Neural cell (in vitro differentiated cells): Measurements from ENCODE around the gene MRPL53. TPM values are rescaled to one million over a fixed set of nuclear protein-coding genes. Genes with fewer than 3 reads are reported as not detected.
A peak's percentile ranks its signal among the peaks of the same experiment; 100 is the strongest.
"Not testable (repeated sequence)": the region's sequence is repeated elsewhere in the genome, so short reads cannot be mapped to it uniquely, and the experiment has no call there.

ENCODE experiments used
- H2AFZ ChIP-seq: fragments of 200-600, 300-800 bp; sonication (generic), shearing (Covaris generic); 2 replicates; pipeline ENCODE4 v1.6.0; 2014; ENCODE audit warnings: low read depth, mild to moderate bottlenecking, antibody characterized with exemption, low read length, moderate library complexity
- H3F3A ChIP-seq: fragments of 200-600 bp; shearing (Covaris generic); 2 replicates; pipeline ENCODE4 v1.6.1; 2016; ENCODE audit warnings: mild to moderate bottlenecking, moderate library complexity, mixed read lengths, antibody characterized with exemption, low read length; ENCODE audit not compliant: insufficient read depth, poor library complexity, severe bottlenecking
- H3K27ac ChIP-seq: fragments of 200-600, 300-800 bp; sonication (generic), shearing (Covaris generic); 2 replicates; pipeline ENCODE4 v1.5.1; 2014; ENCODE audit warnings: mild to moderate bottlenecking, low read length, moderate library complexity
- H3K27me3 ChIP-seq: fragments of 300-800, 200-600 bp; sonication (generic), shearing (Covaris generic); 2 replicates; pipeline ENCODE4 v1.6.0; 2014; ENCODE audit warnings: mild to moderate bottlenecking, low read depth, low read length, moderate library complexity; ENCODE audit not compliant: insufficient read depth
- H3K36me3 ChIP-seq: fragments of 300-800, 200-600 bp; sonication (generic), shearing (Covaris generic); 2 replicates; pipeline ENCODE4 v1.5.1; 2014; ENCODE audit warnings: mild to moderate bottlenecking, antibody characterized with exemption, low read length, moderate library complexity; ENCODE audit not compliant: insufficient read depth
- H3K4me2 ChIP-seq: fragments of 300-800, 200-600 bp; sonication (generic), shearing (Covaris generic); 2 replicates; pipeline ENCODE4 v1.6.0; 2014; ENCODE audit warnings: mild to moderate bottlenecking, low read length
- H3K4me3 ChIP-seq: fragments of 300-800, 200-600 bp; sonication (generic), shearing (Covaris generic); 2 replicates; pipeline ENCODE4 v1.5.1; 2014; ENCODE audit warnings: mild to moderate bottlenecking, low read length, moderate library complexity
- H3K79me2 ChIP-seq: fragments of 200-600 bp; shearing (Covaris generic); replicated peaks from 2 replicates; pipeline ENCODE4 v1.6.0; 2014; ENCODE audit warnings: mild to moderate bottlenecking, low read length, moderate library complexity; ENCODE audit not compliant: insufficient read depth
- H3K9ac ChIP-seq: fragments of 300-800, 200-600 bp; sonication (generic), shearing (Covaris generic); 2 replicates; pipeline ENCODE4 v1.6.1; 2016; ENCODE audit warnings: mild to moderate bottlenecking, low read length, mixed read lengths
- H3K9me2 ChIP-seq: fragments of 200-600 bp; shearing (Covaris generic); 2 replicates; pipeline ENCODE4 v1.6.1; 2016; ENCODE audit warnings: mild to moderate bottlenecking, low read length, mixed read lengths; ENCODE audit not compliant: insufficient read depth
- H3K9me3 ChIP-seq: fragments of 200-600, 300-800 bp; sonication (generic), shearing (Covaris generic); 2 replicates; pipeline ENCODE4 v1.6.1; 2016; ENCODE audit warnings: mild to moderate bottlenecking, mixed run types, low read length, moderate library complexity, mixed read lengths
- H4K20me1 ChIP-seq: fragments of 200-600 bp; shearing (Covaris generic); 2 replicates; pipeline ENCODE4 v1.6.1; 2016; ENCODE audit warnings: mild to moderate bottlenecking, mixed run types; ENCODE audit not compliant: insufficient read depth
- CTCF ChIP-seq: fragments of 450-650 bp; IDR thresholded peaks from 2 replicates; pipeline ENCODE4 v1.5.1; 2014; ENCODE audit warnings: antibody characterized with exemption, mild to moderate bottlenecking, moderate library complexity; ENCODE audit not compliant: poor library complexity, severe bottlenecking
- EP300 ChIP-seq: fragments of 450-650 bp; conservative IDR thresholded peaks from 2 replicates; pipeline ENCODE4 v1.6.1; 2014; ENCODE audit warnings: antibody characterized with exemption, mild to moderate bottlenecking, moderate library complexity; ENCODE audit not compliant: poor library complexity, severe bottlenecking
- EZH2 ChIP-seq: fragments of 200-600, 300-800 bp; shearing (Covaris generic), sonication (generic); IDR thresholded peaks from 2 replicates; pipeline ENCODE4 v1.6.1; 2014; ENCODE audit warnings: antibody characterized with exemption, low read length, borderline replicate concordance, mild to moderate bottlenecking; ENCODE audit not compliant: insufficient read depth, poor library complexity, severe bottlenecking
- MXI1 ChIP-seq: fragments of 450-650 bp; conservative IDR thresholded peaks from 2 replicates; pipeline ENCODE4 v1.6.1; 2014; ENCODE audit warnings: antibody characterized with exemption, mild to moderate bottlenecking; ENCODE audit not compliant: poor library complexity, severe bottlenecking
- POLR2AphosphoS5 ChIP-seq: IDR thresholded peaks from 2 replicates; pipeline ENCODE4 v1.6.1; 2012
- RAD21 ChIP-seq: fragments of 450-650 bp; conservative IDR thresholded peaks from 2 replicates; pipeline ENCODE4 v1.6.1; 2014; ENCODE audit warnings: antibody characterized with exemption, mild to moderate bottlenecking, moderate library complexity
- SMC3 ChIP-seq: fragments of 450-650 bp; conservative IDR thresholded peaks from 2 replicates; pipeline ENCODE4 v1.6.1; 2014; ENCODE audit warnings: antibody characterized with exemption, mild to moderate bottlenecking, moderate library complexity; ENCODE audit not compliant: poor library complexity
- TAF1 ChIP-seq: IDR thresholded peaks from 2 replicates; pipeline ENCODE4 v1.6.1; 2012; ENCODE audit warnings: low read depth
- polyA plus RNA-seq: library from polyadenylated mRNA; depleted of rRNA; stranded (reverse); fragments of >200 nt; gene quantifications from 2 replicates; pipeline ENCODE4 v1.2.3, GENCODE V29; 2014
- TF ChIP-seq, protein P1 (sequence below): IDR thresholded peaks from 2 replicates; pipeline ENCODE4 v1.6.1; 2012; ENCODE audit warnings: borderline replicate concordance

Gene MRPL53
- polyA plus RNA-seq, 1 donor from 2014 or later, result 28.0 TPM

DNA sequence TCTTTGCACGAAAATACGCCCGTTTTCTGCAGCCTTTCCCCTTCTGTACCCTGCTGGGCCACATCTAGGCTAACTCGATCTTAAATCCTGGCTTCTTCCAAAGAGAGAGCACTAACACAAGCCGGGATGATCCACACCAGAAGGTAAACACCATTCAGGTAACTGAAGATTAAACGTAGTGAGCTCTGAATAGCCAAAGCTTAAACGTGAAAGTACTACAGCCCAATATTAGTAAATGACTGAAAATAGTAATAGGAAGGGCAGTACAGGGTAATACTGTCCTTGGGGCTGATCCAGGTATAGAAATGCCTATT, 422 bp upstream of the MRPL53 start:
- H3K4me3 ChIP-seq, result peak overlapping the region; percentile 83
- peak overlapping the region; percentile 99 for H2AFZ ChIP-seq
- peaks cover 3% of the 10 kb centered on the region for H3F3A ChIP-seq
- no peaks in the 10 kb centered on the region for H3K27me3 ChIP-seq
- no peaks in the 10 kb centered on the region for H3K9me2 ChIP-seq
- peak overlapping the region; percentile 68 for H3K4me2 ChIP-seq
- no peaks in the 10 kb centered on the region for H4K20me1 ChIP-seq
- no peaks in the 10 kb centered on the region for H3K36me3 ChIP-seq
- peak overlapping the region; percentile 94 for H3K27ac ChIP-seq
- H3K9me3 ChIP-seq, result no peaks in the 10 kb centered on the region
- H3K9ac ChIP-seq, result peak overlapping the region; percentile 84
- TF ChIP-seq SMC3 (no peak), EZH2 (no peak), RAD21 (no peak), EP300 (no peak), MXI1 (no peak), CTCF (no peak)
- TF ChIP-seq, protein P1, sequence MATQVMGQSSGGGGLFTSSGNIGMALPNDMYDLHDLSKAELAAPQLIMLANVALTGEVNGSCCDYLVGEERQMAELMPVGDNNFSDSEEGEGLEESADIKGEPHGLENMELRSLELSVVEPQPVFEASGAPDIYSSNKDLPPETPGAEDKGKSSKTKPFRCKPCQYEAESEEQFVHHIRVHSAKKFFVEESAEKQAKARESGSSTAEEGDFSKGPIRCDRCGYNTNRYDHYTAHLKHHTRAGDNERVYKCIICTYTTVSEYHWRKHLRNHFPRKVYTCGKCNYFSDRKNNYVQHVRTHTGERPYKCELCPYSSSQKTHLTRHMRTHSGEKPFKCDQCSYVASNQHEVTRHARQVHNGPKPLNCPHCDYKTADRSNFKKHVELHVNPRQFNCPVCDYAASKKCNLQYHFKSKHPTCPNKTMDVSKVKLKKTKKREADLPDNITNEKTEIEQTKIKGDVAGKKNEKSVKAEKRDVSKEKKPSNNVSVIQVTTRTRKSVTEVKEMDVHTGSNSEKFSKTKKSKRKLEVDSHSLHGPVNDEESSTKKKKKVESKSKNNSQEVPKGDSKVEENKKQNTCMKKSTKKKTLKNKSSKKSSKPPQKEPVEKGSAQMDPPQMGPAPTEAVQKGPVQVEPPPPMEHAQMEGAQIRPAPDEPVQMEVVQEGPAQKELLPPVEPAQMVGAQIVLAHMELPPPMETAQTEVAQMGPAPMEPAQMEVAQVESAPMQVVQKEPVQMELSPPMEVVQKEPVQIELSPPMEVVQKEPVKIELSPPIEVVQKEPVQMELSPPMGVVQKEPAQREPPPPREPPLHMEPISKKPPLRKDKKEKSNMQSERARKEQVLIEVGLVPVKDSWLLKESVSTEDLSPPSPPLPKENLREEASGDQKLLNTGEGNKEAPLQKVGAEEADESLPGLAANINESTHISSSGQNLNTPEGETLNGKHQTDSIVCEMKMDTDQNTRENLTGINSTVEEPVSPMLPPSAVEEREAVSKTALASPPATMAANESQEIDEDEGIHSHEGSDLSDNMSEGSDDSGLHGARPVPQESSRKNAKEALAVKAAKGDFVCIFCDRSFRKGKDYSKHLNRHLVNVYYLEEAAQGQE, result no peak
- H3K79me2 ChIP-seq, result no peaks in the 10 kb centered on the region

- H3K27ac ChIP-seq, result peak overlapping the region; percentile 94
- H3K36me3 ChIP-seq, result no peaks in the 10 kb centered on the region
- peak overlapping the region; percentile 99 for H2AFZ ChIP-seq
- TF ChIP-seq MXI1, result no peak
- no peak for TF ChIP-seq EP300
- TF ChIP-seq, protein P1, result no peak
- no peak for TF ChIP-seq POLR2AphosphoS5
- TF ChIP-seq RAD21, result no peak
- no peak for TF ChIP-seq TAF1
- no peak for TF ChIP-seq EZH2
- TF ChIP-seq CTCF, result no peak
- TF ChIP-seq SMC3, result no peak
- H3F3A ChIP-seq, result peaks cover 3% of the 10 kb centered on the region
- H3K9me2 ChIP-seq, result no peaks in the 10 kb centered on the region
- H3K9me3 ChIP-seq, result no peaks in the 10 kb centered on the region
- peak overlapping the region; percentile 68 for H3K4me2 ChIP-seq
- H3K79me2 ChIP-seq, result no peaks in the 10 kb centered on the region
- no peaks in the 10 kb centered on the region for H4K20me1 ChIP-seq
- H3K9ac ChIP-seq, result peak overlapping the region; percentile 84
- peak overlapping the region; percentile 83 for H3K4me3 ChIP-seq
- H3K27me3 ChIP-seq, result no peaks in the 10 kb centered on the region
These were observed 981 bp downstream of the MRPL53 start for GRCh38 chr2:74471332-74472065.

GRCh38 chr2:74470742-74471141, 1.7 kb downstream of the MRPL53 start:
- H3F3A ChIP-seq, H3K79me2 ChIP-seq, H3K9me3 ChIP-seq, H3K36me3 ChIP-seq, H3K27ac ChIP-seq, H4K20me1 ChIP-seq, H3K4me2 ChIP-seq, H3K9me2 ChIP-seq, H3K4me3 ChIP-seq, H3K9ac ChIP-seq, H3K27me3 ChIP-seq, H2AFZ ChIP-seq: not testable (repeated sequence)
